Fibroblast of the aortic adventitia (primary cell): ENCODE data around the gene SLC4A1AP. TPM values are rescaled to one million over a fixed set of nuclear protein-coding genes. Genes with fewer than 3 reads are reported as not detected.
A peak's percentile ranks its signal among the peaks of the same experiment; 100 is the strongest.
"Not testable (repeated sequence)": the region's sequence is repeated elsewhere in the genome, so short reads cannot be mapped to it uniquely, and the experiment has no call there.

Experiments
- DNase-seq: peaks from one replicate; pipeline ENCODE4 v3.0.0-alpha.2; 2010; ENCODE audit warnings: low read depth
- H3K4me3 ChIP-seq: 2 replicates; pipeline ENCODE4 v1.5.1; 2011; ENCODE audit warnings: low read depth, mild to moderate bottlenecking, control low read depth, low read length, moderate library complexity
- CTCF ChIP-seq: IDR thresholded peaks from 2 replicates; pipeline ENCODE4 v1.5.1; 2011; ENCODE audit warnings: mild to moderate bottlenecking, low read length, control low read depth, inconsistent platforms; ENCODE audit not compliant: insufficient read depth
- total RNA-seq: library from RNA; depleted of rRNA; stranded (reverse); fragments of >200 nt; gene quantifications from 2 replicates; pipeline ENCODE4 v1.2.3, GENCODE V29; 2012; ENCODE audit warnings: low replicate concordance

The SLC4A1AP gene
- total RNA-seq, 1 donor: 25.9 TPM

GRCh38 chr2:27627963-27628766 is 35.5 kb upstream of the SLC4A1AP start:
- TF ChIP-seq CTCF: no peak
- DNase-seq: peak; percentile 83

GRCh38 chr2:27628767-27629709 is 34.7 kb upstream of the SLC4A1AP start, which contains the start of the genes CCDC121 and GPN1:
Gene CCDC121 (minus strand): TSS chr2:27629012. CDS start chr2:27627799, 1,213 bp downstream.
Gene GPN1 (plus strand): TSS chr2:27629050. CDS start chr2:27629059, 9 bp downstream.
- peak; percentile 89 for DNase-seq
- no peak for TF ChIP-seq CTCF
- peak within 1 kb of the TSS; percentile 96 for H3K4me3 ChIP-seq

More at GRCh38 chr2:27627963-27628766, 35.5 kb upstream of the SLC4A1AP start:
- H3K4me3 ChIP-seq: peak overlapping the region; percentile 96

GRCh38 chr2:27630257-27630656 is 33.4 kb upstream of the SLC4A1AP start:
- not testable (repeated sequence) for H3K4me3 ChIP-seq, DNase-seq

- H3K4me3 ChIP-seq: no peak overlapping the region
- no peak for DNase-seq
- no peak for TF ChIP-seq CTCF
Measured at GRCh38 chr2:27634291-27634690, 29.4 kb upstream of the SLC4A1AP start.

- DNase-seq: no peak
- no peak for TF ChIP-seq CTCF
- H3K4me3 ChIP-seq: no peak overlapping the region
Measured at GRCh38 chr2:27636766-27637165, 26.9 kb upstream of the SLC4A1AP start.

GRCh38 chr2:27638037-27638637 is 25.6 kb upstream of the SLC4A1AP start:
- H3K4me3 ChIP-seq: no peak overlapping the region
- TF ChIP-seq CTCF: no peak
- peak; percentile 42 for DNase-seq
